ENCODE results near the gene PPFIA1.
"Not testable (repeated sequence)": the region's sequence is repeated elsewhere in the genome, so short reads cannot be mapped to it uniquely, and the experiment has no call there.

Gene PPFIA1

DNA sequence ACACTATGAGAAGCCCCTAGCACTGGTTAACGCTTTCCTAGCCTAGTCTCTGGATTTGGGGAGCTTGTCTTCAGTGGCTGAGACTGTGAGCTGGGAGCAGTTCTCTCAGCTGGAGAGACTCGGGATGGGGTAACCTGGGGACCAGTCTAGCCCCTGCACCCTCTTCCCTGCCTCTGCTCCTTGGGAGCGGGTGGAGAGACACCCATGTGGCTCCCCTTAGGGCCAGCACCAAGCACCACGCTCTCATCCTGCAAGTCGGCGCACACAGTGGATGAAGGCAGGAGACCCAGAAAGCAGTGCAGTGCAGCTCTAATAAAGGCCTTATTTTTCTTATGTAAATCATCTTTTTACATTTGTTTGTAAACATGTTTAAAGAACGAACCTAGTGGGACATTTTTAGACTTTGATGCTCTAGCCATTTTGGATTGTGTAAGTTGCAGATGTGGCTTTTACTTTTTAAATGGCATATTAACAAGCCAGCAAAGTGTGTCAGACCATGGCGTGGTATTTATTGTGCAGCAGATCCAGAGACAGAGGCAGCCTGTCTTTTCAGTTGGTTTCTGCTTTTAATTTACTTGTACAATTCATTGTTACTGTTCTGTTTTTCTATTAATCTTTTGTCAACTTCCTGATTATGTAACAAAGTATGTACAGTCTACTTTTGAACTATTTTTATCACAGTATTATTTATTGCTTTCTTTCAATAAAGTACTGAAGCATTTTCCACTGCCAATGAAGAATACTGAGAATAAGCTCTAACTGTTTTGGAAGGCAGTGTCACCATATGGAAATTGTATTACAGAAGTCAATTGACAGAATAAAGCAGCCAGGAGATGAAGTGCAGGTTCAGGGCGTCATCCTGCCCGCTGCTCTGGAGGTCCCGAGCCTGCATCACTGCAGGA is 113.4 kb downstream of the PPFIA1 start:
- in situ Hi-C loops (cut with HindIII; ENCODE audit: low sequenced_read_pairs) = no loop called here

DNA sequence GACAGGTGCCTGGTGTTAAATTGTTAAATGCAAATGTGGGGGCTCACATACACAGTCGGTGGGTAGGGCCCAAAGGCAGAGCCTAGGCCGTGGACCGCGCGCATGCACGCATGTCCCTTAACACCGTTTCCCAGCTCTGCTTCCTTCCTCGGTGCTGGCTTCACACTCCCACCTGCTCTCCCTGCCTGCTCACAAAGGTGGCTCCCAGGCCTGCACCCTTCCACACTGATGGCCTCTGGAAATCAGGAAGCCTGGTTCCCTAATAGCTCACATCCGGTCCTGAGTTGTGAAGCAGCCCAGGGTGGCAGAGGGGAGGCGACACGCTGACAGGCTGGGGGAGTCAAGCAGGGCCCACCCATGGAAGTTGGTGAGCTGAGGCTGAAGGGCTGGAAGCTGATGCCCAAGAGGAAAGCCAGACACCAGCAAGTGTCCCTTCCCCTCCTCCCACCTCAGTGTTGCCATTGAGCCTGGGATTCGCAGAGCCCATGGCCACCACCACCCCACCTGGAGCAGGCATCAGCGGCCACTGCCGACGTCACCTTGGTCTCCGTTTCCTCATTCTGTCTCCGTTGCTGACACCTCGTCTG is 114.2 kb downstream of the PPFIA1 start:
- in situ Hi-C loops (cut with HindIII; ENCODE audit: low sequenced_read_pairs) = no loop called here

DNA sequence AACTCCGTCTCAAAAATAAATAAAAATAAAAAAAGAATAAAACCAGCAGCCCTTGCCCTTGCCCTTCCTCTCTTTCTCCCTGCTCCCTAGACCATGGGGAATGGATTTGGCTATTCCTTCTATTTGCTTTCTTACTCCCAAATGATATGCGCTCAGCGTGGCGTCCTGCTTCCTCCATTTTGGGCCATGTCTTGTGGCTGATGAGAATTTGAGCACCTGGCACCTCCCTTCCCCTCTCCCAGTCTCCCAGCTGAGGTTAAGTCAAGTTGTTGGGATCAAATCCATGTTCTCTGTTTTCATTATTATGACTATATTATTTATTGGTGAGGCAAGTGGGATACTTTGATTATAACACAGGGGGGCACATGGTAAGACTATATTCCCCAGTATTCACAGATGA is 117.1 kb downstream of the PPFIA1 start:
- in situ Hi-C loops (cut with HindIII; ENCODE audit: low sequenced_read_pairs) = no loop called here

DNA sequence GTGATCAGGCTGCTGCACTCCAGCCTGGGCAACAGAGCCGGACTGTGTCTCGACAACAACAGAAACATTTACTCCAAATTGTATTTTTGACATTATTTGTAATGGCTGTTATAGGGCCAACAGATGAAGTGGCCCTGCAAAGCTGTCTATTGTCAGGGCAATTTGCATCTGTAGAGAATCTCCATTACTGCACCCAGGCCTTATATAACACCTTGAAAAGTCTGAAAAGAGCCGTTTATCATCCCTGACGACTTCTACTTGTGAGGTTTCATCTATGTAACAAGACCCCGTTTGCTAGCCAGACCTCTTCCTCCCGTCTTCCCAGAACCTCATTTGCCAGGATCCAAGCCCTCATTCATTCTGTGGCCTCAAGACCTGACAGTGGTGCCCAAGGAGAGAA is 118.7 kb downstream of the PPFIA1 start:
- in situ Hi-C loops (cut with HindIII; ENCODE audit: low sequenced_read_pairs) = no loop called here

DNA sequence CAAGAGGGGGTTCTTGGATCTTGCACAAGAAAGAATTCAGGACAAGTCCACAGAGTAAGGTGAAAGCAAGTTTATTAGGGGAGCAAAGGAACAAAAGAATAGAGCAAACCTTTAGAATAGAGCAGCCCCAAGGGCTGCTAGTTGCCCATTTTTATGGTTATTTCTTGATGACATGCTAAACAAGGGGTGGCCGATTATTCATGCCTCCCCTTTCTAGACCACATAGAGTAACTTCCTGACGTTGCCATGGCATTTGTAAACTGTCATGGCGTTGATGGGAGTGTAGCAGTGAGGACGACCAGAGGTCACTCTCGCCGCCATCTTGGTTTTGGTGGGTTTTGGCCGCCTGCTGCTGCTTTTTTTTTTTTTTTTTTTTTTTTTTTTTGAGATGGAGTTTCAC is 120.4 kb downstream of the PPFIA1 start:
- in situ Hi-C loops (cut with HindIII; ENCODE audit: low sequenced_read_pairs) = not testable (repeated sequence)

DNA sequence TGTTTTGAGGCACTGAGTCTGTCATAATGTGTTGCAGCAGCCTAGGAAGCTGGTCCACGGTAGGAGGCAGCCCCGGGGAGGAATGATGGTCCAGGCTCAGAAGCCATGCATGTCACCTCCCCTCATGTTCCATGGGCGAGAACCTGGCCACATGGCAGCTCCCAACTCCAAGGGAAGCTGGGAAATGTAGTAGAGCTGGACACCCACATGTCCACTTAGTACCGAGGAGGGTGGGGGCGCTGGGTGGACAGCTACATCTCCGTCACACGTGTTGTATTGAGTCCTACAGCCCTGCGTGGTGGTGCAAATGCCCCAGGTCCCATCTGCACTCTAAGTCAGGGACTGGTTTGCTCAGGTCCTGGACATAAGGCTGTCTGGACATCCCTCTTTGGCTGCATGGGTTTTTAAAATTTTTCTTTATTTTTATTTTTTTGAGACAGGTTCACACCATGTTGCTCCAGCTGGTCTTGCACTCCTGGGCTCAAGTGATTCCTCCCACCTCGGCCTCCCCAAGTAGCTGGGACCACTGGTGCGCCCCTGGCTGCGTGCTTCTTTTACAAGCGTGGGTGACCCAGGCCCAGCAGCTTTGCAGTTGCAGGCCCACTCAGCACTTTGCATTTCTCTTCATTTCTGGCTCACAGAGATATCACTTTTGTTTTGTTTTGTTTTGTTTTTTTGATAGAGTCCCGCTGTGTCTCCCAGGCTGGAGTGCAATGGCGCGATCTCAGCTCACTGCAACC is 123.9 kb downstream of the PPFIA1 start:
- in situ Hi-C loops (cut with HindIII; ENCODE audit: low sequenced_read_pairs) = no loop called here

DNA sequence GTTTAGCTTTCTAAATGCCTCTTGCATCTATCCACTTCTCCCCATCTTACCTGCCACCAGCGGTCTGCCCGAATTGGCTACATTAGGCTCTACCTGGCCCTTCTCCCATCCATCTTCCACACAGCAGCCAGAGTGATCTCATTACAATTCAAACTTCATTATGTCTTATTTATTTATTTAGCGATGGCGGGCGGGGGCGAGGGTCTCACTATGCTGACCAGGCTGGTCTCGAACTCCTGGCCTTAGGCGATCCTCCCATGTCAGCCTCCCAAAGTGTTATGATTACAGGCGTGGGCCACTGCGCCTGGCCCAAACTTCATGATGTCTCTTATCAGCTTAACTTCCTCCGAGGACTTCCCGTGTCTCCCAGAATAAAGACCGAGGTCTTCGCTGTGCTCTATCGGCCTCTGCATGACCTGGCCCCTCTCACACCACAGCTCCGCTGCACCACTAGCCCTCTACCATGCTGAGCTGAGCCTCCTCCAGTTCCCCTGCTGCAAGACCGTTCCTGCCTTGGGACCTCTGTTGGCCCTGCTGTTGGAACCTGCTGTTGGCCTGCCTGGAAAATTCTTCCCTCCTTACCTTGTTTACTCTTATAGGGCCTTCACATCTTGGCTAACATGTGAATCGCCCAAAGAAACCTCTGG is 127.0 kb downstream of the PPFIA1 start:
- in situ Hi-C loops (cut with HindIII; ENCODE audit: low sequenced_read_pairs) = no loop called here

DNA sequence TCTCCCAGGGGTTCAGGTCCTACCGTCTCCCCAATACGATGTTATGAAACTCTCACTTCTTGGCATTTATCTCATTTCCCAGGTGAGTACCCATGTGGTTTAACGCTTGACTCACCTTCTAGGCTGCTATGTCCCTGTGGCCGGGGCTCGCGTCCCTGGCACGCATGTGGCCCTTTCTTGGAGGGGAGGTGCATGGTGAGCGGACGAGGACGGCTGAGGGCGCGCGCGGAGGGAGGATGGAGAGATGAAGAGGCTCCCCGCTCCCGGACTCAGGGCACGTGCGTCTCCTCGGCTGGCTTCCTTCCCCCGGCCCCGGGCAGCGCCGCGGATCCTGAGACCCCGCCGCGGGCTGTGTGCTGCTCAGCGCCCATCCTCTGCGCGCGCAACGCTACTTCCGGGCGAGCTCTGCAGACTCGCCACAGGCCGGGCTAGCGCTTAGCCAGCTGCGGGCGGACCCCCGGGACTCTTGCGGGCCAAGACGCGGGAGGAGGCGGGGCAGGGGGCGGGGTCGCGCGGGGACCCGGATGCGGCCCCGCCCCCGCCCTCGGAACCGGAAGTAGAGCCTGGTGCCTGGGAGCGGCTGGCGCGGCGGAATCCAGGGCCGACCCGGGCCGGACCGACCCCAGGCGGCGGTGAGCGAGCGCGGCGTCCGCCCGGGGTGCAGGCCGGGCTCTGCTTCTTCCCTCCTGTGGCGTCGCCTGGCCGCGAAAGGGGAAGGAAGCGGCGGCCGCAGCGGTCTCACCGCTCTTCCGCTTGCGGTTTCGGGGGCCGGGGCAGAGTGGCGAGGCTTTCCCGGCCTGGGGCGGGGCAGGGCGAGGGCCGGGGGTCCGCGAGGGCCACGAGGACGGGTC is 127.7 kb downstream of the PPFIA1 start, which contains the start of gene CTTN:
TSS of gene CTTN (plus strand) at position 547 of the 851 bp plus-strand sequence. CDS start 8,769 bp downstream, outside the sequence.
- in situ Hi-C loops (cut with HindIII; ENCODE audit: low sequenced_read_pairs) = no loop called here

DNA sequence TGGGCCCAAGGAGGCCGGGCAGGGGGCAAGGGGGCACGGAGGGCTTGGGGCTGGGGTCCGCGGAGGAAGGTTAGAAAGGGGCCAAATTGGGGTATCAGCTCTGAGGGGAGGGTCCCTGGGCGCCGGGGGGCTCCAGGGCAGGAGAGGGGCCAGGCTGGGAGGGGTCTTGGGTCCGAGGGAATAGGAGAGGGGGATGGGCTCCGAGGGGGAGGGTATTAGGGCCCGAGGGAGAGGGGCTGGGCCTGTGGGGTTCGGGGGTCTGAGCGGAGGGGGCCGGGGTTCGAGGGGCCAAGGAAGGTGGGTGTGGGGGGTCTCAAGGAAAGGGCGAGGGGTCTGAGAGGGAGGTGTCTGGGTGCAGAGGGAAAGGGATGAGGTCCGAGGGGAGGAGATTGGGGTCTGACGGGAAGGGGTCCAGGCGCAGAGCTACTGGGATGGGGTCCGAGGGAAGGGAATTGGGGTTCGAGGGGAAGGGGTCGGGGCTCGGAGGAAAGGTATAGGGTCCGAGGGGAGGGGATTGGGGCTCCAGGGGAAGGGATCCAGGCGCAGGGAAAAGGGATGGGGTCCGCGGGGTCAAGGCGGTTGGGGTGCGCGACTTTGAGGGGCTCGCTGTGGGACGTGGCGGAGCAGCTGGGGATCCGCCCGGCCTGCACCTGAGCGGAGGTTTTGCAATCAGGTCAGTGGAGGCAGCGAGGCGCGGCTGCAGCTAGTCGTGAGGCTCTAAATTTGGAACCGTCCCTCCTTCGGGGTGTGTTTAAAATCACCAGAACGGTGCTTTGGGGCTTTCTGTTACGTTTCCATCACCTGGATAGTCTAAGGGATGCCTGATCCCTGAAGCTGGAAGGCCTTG is 128.6 kb downstream of the PPFIA1 start:
- in situ Hi-C loops (cut with HindIII; ENCODE audit: low sequenced_read_pairs) = no loop called here

DNA sequence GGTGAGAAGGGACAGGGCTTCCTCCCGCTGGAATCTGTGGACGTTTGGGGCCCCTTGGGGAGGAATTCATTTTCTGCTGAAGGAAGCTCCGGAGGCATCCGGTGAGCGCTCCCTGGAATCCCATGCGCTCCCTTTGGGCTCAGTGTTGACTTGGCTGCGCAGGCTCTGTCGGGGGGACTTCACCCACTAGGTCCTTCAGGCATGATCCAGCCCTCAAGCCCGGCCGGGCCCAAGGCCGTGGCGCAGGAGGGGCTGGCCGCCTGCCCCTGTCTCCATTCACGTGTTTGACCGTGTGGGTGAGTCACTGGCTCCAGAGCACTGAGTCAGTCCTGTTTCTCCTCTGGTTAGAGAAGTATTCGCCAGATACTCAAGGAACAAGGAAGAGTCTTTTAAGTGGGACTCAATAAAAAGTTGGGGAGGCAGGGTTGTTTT is 129.2 kb downstream of the PPFIA1 start:
- in situ Hi-C loops (cut with HindIII; ENCODE audit: low sequenced_read_pairs) = no loop called here

DNA sequence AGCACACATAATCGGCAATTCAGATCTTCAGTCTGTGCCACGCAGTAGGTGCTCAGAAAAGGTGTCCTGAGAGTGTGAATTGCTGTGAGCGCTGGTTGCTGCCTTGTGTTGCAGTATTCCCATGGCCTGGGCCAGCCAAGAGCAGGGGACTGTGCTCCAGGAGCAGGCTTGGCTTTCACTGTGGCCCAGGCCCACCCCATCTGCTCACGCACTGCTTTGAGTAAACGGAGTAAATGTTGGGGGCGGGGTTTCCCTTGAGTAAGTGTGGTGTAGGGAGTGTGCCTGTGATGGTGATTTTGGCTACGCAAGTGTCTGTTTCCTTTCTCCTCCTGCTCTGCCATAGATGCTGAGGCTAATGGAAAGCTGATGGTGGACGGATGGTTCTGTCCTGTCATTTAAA is 130.2 kb downstream of the PPFIA1 start:
- in situ Hi-C loops (cut with HindIII; ENCODE audit: low sequenced_read_pairs) = no loop called here

DNA sequence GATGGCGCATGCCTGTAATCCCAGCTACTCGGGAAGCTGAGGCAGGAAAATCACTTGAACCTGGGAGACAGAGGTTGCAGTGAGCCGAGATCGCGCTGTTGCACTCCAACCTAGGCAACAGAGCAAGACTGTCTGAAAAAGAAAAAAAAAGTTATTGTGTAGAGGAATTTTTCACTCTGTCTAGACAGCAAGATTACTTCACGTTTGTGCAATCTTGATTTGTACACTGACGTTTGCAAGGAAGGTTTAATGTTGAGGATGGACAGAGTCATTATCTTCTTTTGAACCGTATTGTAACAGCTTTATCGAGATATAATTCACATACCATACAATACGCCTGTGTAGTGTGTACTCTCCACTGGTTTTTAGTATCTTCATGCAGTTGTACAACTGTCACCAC is 131.5 kb downstream of the PPFIA1 start:
- in situ Hi-C loops (cut with HindIII; ENCODE audit: low sequenced_read_pairs) = no loop called here

DNA sequence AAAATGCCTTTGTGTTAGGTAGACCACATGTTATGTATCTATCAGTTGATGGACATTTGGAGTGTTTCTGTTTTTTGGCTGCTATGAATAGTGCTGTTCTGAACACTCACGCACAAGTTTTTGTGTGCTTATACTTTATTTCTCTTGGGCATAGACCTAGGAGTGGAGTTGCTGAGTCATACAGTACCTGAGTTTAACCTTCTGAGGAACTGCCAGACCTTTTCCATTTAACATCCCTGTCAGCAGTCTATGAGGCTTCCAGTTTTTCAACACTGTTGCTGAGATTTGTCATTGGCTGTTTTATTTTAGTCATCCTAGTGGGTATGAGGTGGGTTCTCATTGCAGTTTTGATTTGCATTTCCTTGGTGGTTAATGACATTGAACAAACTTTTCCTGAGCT is 132.2 kb downstream of the PPFIA1 start:
- in situ Hi-C loops (cut with HindIII; ENCODE audit: low sequenced_read_pairs) = no loop called here

DNA sequence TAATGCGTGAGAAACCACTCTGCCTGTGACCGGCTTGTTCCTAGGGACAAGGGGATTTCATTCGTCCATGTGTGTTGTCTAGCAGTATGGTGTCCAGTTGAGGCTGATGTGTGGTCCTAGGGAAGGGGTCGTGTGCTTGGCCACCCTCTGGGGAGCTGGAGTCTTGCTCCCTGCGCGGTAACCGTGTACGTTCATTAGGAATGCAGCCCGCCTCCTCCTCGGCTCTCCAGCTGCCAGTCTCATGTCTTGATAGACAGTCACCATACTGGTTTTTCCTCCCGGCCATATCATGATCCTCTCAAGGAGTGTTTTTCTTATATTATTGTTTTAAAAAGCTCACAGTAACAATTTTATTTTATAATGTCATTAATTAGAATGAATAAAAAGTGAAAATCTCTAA is 133.8 kb downstream of the PPFIA1 start:
- in situ Hi-C loops (cut with HindIII; ENCODE audit: low sequenced_read_pairs) = no loop called here

DNA sequence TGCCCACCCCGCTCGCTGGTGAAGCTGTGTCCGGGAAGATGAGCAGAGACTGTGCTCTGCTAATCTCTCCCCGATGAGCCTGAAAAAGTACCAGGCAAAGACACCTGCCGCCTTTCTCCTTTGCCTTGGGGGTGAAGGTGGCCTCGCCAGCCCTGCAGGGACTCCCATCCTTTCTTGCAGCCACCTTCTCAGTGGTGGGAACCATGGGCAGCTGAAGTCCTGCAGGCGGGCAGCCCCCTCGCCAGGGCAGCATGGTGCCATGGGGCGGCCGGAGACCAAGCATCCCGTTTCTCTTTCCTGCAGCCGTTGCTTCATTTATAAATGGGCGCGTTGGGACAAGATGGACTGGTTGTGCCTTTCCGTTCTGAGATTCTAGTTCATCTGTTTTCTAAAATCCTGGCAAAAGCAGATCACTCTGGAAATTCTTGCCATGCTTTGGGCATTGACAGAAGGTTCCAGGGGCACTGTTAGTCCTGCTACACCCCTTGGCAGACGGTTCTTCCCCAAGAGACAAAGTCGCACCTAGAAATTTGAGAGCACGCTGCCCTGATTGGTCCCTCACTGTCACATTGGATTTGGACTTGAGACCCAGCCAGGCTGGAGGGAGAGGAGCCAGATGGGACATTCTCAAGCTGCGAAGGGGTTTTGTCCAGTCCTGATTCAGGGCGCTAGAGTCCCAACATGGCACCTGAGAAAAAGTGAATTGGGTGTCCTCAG is 135.3 kb downstream of the PPFIA1 start:
- in situ Hi-C loops (cut with HindIII; ENCODE audit: low sequenced_read_pairs) = no loop called here

DNA sequence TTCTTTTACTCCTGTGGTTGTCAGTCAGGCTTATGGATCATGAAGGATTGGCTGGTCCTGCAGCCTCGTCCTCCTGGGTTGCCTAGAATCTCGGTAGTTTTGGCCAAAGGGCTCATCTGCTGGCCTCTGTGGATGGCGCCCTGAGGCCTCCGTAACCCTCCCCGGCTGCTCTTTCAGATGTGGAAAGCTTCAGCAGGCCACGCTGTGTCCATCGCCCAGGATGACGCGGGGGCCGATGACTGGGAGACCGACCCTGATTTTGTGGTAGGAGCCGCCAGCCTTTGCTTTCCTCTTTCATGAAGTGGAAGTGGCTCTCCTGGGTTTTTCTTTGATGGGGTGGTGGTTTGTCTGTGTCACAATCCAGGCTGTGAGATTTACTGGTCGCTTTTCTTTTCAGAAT is 136.6 kb downstream of the PPFIA1 start:
- in situ Hi-C loops (cut with HindIII; ENCODE audit: low sequenced_read_pairs) = no loop called here

DNA sequence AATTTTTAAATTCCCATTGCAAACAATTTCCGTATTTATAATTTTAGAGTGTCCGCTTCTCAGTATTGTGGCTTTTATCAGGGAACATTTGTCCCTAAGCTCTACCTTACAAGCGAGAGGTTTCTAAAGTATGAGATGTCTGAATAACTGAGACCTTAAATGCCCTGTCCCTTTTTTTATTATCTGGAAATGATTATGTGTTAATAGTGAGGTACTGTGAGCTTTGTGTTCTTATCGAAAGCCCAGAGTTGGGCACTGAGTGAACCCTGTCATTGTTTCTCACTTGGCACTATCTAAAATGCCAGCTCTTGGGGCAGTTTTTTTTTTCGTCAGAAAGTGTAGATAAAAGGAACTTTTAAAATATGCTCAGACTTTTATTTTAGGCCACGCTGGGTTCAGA is 137.3 kb downstream of the PPFIA1 start:
- in situ Hi-C loops (cut with HindIII; ENCODE audit: low sequenced_read_pairs) = no loop called here

DNA sequence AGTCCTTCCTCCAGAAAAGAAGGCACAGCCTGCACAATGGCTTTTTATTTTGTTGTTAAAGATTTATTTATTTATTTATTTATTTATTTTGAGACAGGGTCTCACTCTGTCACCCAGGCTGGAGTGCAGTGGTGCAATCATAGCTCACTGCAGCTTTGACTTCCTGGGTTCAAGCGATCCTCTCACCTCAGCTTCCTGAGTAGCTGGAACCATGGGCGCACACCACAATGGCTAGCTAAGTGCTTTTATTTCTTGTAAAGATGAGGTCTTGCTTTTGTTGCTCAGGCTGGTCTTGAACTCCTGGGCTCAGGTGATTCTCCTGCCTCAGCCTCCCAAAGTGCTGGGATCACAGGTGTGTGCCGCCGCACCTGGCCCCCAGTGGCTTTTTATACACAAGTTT is 137.8 kb downstream of the PPFIA1 start:
- in situ Hi-C loops (cut with HindIII; ENCODE audit: low sequenced_read_pairs) = not testable (repeated sequence)

DNA sequence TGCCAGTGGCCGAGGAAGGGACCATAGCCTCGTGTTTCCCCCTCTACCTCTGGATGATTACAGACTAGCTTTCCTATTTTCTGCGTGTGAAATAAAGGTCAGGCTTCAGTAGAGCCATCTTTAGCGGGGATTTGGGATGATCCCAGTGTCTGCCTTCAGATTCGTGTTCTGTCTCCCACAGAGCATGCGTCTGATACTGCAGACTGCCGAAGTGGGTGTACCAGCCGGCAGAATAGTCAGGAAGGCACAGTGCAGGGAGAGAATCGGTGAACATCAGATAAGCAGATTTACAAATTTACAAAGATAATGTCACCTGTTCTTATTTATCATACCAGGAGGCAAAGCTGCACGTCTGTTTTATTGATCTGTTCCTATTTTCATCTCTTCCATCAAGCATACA is 138.9 kb downstream of the PPFIA1 start:
- in situ Hi-C loops (cut with HindIII; ENCODE audit: low sequenced_read_pairs) = no loop called here
